ENCODE data around the gene PRKCA. TPM values are rescaled to one million over a fixed set of nuclear protein-coding genes. Genes with fewer than 3 reads are reported as not detected.

The PRKCA gene
- total and polyA plus RNA-seq, 4 donors: 3.0 to 14.1 (median 5.4) TPM

DNA sequence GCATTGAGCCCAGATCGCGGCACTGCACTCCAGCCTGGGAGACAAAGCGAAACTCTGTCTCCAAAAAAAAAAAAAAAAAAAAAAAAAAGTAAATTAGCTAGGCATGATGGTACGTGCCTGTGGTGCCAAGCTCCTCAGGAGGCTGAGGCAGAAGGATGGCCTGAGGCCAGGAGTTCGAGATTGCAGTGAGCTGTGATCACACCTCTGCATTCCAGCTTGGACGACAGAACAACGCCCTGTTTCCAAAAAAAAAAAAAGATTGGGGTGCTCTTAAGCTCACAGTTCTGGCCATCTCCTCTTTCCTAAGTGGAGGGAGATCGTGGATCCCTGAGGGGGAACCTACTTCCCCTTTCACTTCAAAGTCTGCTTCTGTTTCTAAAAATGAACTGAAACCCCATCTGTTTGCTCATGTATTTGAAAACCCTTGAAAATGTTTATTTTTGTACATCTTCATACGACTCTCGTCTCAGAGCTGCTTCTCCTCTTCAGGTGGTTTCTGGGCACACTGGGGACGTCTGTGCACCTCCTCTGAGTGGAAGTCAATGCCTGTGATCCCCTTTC is 138.8 kb downstream of the PRKCA start:
- Histone ChIP-seq H3K9ac (ENCODE audit: low read depth in 1 of 2, low read length in 2 of 2) (no peak overlapping the region), H3K36me3 (ENCODE audit: control insufficient read depth in 4 of 4, insufficient read depth in 3 of 4, low read depth in 1 of 4, low read length in 3 of 4) (no peaks in the 10 kb centered on the region), H3K4me3 (ENCODE audit: low read depth in 1 of 3, low read length in 3 of 3) (no peak overlapping the region), H3K4me1 (ENCODE audit: control insufficient read depth in 4 of 4, insufficient read depth in 4 of 4, low read length in 3 of 4) (no peaks in the 10 kb centered on the region), H3K27me3 (ENCODE audit: control insufficient read depth in 4 of 4, insufficient read depth in 4 of 4, low read length in 3 of 4) (no peaks in the 10 kb centered on the region), H3K9me3 (ENCODE audit: control insufficient read depth in 4 of 4, low read length in 3 of 4) (peaks cover 0 to 2% (median 0%) of the 10 kb centered on the region in 4 donors), H3K27ac (ENCODE audit: low read depth in 1 of 2, low read length in 2 of 2) (no peak overlapping the region)
- DNase-seq (ENCODE audit: low spot score): no peak
- no peak for TF ChIP-seq NR2F2 (IDR thresholded peaks at IDR 0.05)
- TF ChIP-seq RXRA (IDR thresholded peaks at IDR 0.05): no peak
- no peak for TF ChIP-seq EGR1 (IDR thresholded peaks at IDR 0.05; ENCODE audit: low read depth in 2 of 2)
- TF ChIP-seq, protein P1, sequence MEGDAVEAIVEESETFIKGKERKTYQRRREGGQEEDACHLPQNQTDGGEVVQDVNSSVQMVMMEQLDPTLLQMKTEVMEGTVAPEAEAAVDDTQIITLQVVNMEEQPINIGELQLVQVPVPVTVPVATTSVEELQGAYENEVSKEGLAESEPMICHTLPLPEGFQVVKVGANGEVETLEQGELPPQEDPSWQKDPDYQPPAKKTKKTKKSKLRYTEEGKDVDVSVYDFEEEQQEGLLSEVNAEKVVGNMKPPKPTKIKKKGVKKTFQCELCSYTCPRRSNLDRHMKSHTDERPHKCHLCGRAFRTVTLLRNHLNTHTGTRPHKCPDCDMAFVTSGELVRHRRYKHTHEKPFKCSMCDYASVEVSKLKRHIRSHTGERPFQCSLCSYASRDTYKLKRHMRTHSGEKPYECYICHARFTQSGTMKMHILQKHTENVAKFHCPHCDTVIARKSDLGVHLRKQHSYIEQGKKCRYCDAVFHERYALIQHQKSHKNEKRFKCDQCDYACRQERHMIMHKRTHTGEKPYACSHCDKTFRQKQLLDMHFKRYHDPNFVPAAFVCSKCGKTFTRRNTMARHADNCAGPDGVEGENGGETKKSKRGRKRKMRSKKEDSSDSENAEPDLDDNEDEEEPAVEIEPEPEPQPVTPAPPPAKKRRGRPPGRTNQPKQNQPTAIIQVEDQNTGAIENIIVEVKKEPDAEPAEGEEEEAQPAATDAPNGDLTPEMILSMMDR (IDR thresholded peaks at IDR 0.05; ENCODE audit: low read depth, low read length, missing input control): no peak
- TF ChIP-seq, protein P2, sequence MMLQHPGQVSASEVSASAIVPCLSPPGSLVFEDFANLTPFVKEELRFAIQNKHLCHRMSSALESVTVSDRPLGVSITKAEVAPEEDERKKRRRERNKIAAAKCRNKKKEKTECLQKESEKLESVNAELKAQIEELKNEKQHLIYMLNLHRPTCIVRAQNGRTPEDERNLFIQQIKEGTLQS (IDR thresholded peaks at IDR 0.05): no peak
- no peak for TF ChIP-seq RAD21 (IDR thresholded peaks at IDR 0.05)
- no peak for TF ChIP-seq TAF1 (conservative IDR thresholded peaks at IDR 0.05)
- no peak for TF ChIP-seq HNF4G (IDR thresholded peaks at IDR 0.05)
- no peak for TF ChIP-seq YY1 (IDR thresholded peaks at IDR 0.05)
- TF ChIP-seq, protein P3, sequence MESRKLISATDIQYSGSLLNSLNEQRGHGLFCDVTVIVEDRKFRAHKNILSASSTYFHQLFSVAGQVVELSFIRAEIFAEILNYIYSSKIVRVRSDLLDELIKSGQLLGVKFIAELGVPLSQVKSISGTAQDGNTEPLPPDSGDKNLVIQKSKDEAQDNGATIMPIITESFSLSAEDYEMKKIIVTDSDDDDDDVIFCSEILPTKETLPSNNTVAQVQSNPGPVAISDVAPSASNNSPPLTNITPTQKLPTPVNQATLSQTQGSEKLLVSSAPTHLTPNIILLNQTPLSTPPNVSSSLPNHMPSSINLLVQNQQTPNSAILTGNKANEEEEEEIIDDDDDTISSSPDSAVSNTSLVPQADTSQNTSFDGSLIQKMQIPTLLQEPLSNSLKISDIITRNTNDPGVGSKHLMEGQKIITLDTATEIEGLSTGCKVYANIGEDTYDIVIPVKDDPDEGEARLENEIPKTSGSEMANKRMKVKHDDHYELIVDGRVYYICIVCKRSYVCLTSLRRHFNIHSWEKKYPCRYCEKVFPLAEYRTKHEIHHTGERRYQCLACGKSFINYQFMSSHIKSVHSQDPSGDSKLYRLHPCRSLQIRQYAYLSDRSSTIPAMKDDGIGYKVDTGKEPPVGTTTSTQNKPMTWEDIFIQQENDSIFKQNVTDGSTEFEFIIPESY (IDR thresholded peaks at IDR 0.05): no peak
- TF ChIP-seq SP1 (IDR thresholded peaks at IDR 0.05): no peak
- TF ChIP-seq HNF4A (conservative IDR thresholded peaks at IDR 0.05): no peak
- TF ChIP-seq, protein P4, sequence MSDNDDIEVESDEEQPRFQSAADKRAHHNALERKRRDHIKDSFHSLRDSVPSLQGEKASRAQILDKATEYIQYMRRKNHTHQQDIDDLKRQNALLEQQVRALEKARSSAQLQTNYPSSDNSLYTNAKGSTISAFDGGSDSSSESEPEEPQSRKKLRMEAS (IDR thresholded peaks at IDR 0.05): no peak
- no peak for TF ChIP-seq JUND (IDR thresholded peaks at IDR 0.05)
- TF ChIP-seq, protein P5, sequence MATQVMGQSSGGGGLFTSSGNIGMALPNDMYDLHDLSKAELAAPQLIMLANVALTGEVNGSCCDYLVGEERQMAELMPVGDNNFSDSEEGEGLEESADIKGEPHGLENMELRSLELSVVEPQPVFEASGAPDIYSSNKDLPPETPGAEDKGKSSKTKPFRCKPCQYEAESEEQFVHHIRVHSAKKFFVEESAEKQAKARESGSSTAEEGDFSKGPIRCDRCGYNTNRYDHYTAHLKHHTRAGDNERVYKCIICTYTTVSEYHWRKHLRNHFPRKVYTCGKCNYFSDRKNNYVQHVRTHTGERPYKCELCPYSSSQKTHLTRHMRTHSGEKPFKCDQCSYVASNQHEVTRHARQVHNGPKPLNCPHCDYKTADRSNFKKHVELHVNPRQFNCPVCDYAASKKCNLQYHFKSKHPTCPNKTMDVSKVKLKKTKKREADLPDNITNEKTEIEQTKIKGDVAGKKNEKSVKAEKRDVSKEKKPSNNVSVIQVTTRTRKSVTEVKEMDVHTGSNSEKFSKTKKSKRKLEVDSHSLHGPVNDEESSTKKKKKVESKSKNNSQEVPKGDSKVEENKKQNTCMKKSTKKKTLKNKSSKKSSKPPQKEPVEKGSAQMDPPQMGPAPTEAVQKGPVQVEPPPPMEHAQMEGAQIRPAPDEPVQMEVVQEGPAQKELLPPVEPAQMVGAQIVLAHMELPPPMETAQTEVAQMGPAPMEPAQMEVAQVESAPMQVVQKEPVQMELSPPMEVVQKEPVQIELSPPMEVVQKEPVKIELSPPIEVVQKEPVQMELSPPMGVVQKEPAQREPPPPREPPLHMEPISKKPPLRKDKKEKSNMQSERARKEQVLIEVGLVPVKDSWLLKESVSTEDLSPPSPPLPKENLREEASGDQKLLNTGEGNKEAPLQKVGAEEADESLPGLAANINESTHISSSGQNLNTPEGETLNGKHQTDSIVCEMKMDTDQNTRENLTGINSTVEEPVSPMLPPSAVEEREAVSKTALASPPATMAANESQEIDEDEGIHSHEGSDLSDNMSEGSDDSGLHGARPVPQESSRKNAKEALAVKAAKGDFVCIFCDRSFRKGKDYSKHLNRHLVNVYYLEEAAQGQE (IDR thresholded peaks at IDR 0.05): no peak
- WGBS: 82% methylated on average over 11 of the region's 11 CpGs

DNA sequence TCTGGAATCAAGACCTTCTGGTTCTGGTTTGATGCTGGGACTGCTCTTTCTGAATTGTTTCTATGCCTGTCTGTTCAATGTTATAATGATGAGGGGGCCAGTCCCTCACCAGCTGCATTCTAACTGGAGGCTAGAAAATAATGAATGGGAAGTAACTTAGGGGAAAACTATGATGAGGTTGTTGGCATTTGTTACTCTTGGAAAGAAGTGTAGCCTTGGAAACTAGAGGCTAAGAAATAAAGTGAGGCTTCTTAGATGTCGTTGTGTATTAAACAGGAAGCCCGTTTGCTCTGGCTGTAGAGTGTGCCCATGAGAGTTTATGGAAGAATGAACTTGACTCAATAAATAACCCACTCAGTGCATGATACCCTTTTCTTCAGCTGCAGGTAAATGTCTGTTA is 140.8 kb downstream of the PRKCA start:
- 85% methylated on average over 2 of the region's 2 CpGs for WGBS
- Histone ChIP-seq H3K27ac (ENCODE audit: low read depth in 1 of 2, low read length in 2 of 2) (no peak overlapping the region), H3K4me1 (ENCODE audit: control insufficient read depth in 4 of 4, insufficient read depth in 4 of 4, low read length in 3 of 4) (no peaks in the 10 kb centered on the region), H3K27me3 (ENCODE audit: control insufficient read depth in 4 of 4, insufficient read depth in 4 of 4, low read length in 3 of 4) (no peaks in the 10 kb centered on the region), H3K9ac (ENCODE audit: low read depth in 1 of 2, low read length in 2 of 2) (no peak overlapping the region), H3K9me3 (ENCODE audit: control insufficient read depth in 4 of 4, low read length in 3 of 4) (peaks cover 0 to 2% (median 0%) of the 10 kb centered on the region in 4 donors), H3K4me3 (ENCODE audit: low read depth in 1 of 3, low read length in 3 of 3) (no peak overlapping the region), H3K36me3 (ENCODE audit: control insufficient read depth in 4 of 4, insufficient read depth in 3 of 4, low read depth in 1 of 4, low read length in 3 of 4) (no peaks in the 10 kb centered on the region)
- DNase-seq (ENCODE audit: low spot score): no peak
- TF ChIP-seq JUND (IDR thresholded peaks at IDR 0.05) (no peak), YY1 (IDR thresholded peaks at IDR 0.05) (no peak)
- TF ChIP-seq, protein P5 (IDR thresholded peaks at IDR 0.05): no peak
- TF ChIP-seq, protein P2 (IDR thresholded peaks at IDR 0.05): no peak
- TF ChIP-seq, protein P3 (IDR thresholded peaks at IDR 0.05): no peak

Data from liver (tissue), 9 donors.